Testis (tissue), 3 donors: ENCODE results near the gene ROBO1. TPM values are rescaled to one million over a fixed set of nuclear protein-coding genes. Genes with fewer than 3 reads are reported as not detected.

ENCODE experiments used
- DNase-seq: peaks from one replicate; pipeline ENCODE4 v3.0.0-alpha.2; 2019
- H3K27ac ChIP-seq, 2 donors: fragments of 200-600 bp; sonication (generic); one replicate each; pipeline ENCODE4 v1.5.1; 2019
- H3K27me3 ChIP-seq: fragments of 200-600 bp; sonication (generic); one replicate; pipeline ENCODE4 v1.5.1; 2019
- H3K36me3 ChIP-seq: fragments of 200-600 bp; sonication (generic); one replicate; pipeline ENCODE4 v1.5.1; 2017; ENCODE audit warnings: low read depth; ENCODE audit errors: missing control alignments
- H3K4me1 ChIP-seq: fragments of 200-600 bp; sonication (generic); one replicate; pipeline ENCODE4 v1.5.1; 2019
- H3K4me3 ChIP-seq, 2 donors: fragments of 200-600 bp; sonication (generic); one replicate each; pipeline ENCODE4 v1.5.1; 2017 to 2019
- H3K9me3 ChIP-seq: fragments of 200-600 bp; sonication (generic); one replicate; pipeline ENCODE4 v1.5.1; 2017
- POLR2A ChIP-seq: fragments of 450-650 bp; IDR thresholded peaks from one replicate; pipeline ENCODE4 v1.6.1; 2017; ENCODE audit warnings: antibody characterized with exemption, mild to moderate bottlenecking, moderate library complexity
- WGBS, 2 donors: methylation state at CpG; one replicate each; pipeline ENCODE4 v1.1.5; 2018; 5-methylcytosine and 5-hydroxymethylcytosine counted together
- intact Hi-C: fragments of 100-400 bp; cut with DNase I; formaldehyde crosslinking; loops from one replicate; pipeline ENCODE4 v1.15.1; 2023; ENCODE audit warnings: low total_unique reads
- polyA plus RNA-seq: library from polyadenylated mRNA; stranded (reverse); fragments of 350-450 nt; fragmentation: Illumina TruSeq; extraction: RNeasy Lipid Tissue Mini Kit (QIAGEN cat#74804); gene quantifications from one replicate; pipeline ENCODE4 v1.2.3, GENCODE V29; 2014; ENCODE audit warnings: low read depth, low replicate concordance; ENCODE audit not compliant: insufficient read depth
- total RNA-seq, 2 donors: library from RNA; depleted of rRNA; stranded (reverse); fragments of >200 nt; gene quantifications; one replicate each; pipeline ENCODE4 v1.2.3, GENCODE V29; 2016
- TF ChIP-seq, protein P1 (sequence below), 3 experiments: fragments of 450-650 bp in 2 of 3; fragments of 200-600 bp in 1 of 3; sonication (generic) in 1 of 3; IDR thresholded peaks; one replicate each; pipeline ENCODE4 v1.5.1; 2016 to 2019; ENCODE audit warnings: antibody characterized with exemption in 3 of 3, mild to moderate bottlenecking in 2 of 3, moderate library complexity in 1 of 3

ROBO1 gene
- total and polyA plus RNA-seq, 3 donors from 2014 or later, result 39.4 to 45.1 (median 42.6) TPM

DNA sequence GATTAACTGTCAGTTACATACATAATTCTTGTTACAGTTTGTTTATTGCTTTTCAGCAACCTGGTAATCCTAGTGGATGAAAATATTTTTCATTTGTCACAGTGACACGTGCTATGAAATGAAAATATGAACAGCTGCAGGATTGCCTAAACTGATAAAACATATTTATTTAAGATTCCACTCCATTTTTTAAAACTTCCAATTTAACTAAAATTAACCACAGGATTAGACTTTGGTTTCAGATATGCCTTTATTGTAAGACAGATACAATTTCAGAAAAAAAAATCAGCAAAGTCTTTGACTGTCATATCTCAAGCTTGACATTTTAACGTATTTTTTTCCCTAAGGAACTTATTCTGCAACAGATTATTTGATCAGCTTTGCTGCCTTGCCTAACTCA, 550.7 kb downstream of the ROBO1 start:
- Histone ChIP-seq H3K4me3 (no peak overlapping the region), H3K9me3 (no peaks in the 10 kb centered on the region), H3K27ac (no peak overlapping the region), H3K36me3 (no peaks in the 10 kb centered on the region), H3K4me1 (no peaks in the 10 kb centered on the region), H3K27me3 (no peaks in the 10 kb centered on the region)
- WGBS, 2 donors, result 78 to 79% methylated on average over 2 of the region's 2 CpGs
- no peak for DNase-seq
- TF ChIP-seq, protein P1, sequence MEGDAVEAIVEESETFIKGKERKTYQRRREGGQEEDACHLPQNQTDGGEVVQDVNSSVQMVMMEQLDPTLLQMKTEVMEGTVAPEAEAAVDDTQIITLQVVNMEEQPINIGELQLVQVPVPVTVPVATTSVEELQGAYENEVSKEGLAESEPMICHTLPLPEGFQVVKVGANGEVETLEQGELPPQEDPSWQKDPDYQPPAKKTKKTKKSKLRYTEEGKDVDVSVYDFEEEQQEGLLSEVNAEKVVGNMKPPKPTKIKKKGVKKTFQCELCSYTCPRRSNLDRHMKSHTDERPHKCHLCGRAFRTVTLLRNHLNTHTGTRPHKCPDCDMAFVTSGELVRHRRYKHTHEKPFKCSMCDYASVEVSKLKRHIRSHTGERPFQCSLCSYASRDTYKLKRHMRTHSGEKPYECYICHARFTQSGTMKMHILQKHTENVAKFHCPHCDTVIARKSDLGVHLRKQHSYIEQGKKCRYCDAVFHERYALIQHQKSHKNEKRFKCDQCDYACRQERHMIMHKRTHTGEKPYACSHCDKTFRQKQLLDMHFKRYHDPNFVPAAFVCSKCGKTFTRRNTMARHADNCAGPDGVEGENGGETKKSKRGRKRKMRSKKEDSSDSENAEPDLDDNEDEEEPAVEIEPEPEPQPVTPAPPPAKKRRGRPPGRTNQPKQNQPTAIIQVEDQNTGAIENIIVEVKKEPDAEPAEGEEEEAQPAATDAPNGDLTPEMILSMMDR (IDR thresholded peaks at IDR 0.05), result no peak
- TF ChIP-seq POLR2A, result no peak
- intact Hi-C loops, result no loop called here

DNA sequence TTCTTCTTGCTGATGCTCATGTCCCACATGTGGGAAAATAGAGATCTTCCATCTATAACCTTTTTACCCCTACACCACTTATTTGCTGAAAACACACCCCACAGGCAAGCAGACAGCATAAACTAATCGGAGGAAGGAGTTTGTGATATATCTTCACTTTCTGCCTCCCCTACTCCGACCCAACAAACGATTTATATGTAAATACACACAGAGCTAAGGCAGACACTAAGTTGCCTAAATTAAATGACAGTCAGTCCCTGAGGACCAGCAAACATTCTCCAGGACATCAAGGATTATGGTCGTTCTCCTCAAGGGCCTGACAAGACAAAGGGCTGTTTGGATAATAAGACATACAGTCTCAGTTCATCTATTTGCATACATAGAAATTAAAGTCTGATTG, 552.5 kb downstream of the ROBO1 start:
- no peak for DNase-seq
- intact Hi-C loops, result no loop called here
- Histone ChIP-seq H3K27ac (no peak overlapping the region), H3K36me3 (no peaks in the 10 kb centered on the region), H3K4me1 (no peaks in the 10 kb centered on the region), H3K27me3 (no peaks in the 10 kb centered on the region), H3K9me3 (no peaks in the 10 kb centered on the region), H3K4me3 (no peak overlapping the region)
- TF ChIP-seq, protein P1 (IDR thresholded peaks at IDR 0.05), result no peak
- TF ChIP-seq POLR2A, result no peak
- WGBS, 2 donors, result 58 to 59% methylated on average over 4 of the region's 4 CpGs

DNA sequence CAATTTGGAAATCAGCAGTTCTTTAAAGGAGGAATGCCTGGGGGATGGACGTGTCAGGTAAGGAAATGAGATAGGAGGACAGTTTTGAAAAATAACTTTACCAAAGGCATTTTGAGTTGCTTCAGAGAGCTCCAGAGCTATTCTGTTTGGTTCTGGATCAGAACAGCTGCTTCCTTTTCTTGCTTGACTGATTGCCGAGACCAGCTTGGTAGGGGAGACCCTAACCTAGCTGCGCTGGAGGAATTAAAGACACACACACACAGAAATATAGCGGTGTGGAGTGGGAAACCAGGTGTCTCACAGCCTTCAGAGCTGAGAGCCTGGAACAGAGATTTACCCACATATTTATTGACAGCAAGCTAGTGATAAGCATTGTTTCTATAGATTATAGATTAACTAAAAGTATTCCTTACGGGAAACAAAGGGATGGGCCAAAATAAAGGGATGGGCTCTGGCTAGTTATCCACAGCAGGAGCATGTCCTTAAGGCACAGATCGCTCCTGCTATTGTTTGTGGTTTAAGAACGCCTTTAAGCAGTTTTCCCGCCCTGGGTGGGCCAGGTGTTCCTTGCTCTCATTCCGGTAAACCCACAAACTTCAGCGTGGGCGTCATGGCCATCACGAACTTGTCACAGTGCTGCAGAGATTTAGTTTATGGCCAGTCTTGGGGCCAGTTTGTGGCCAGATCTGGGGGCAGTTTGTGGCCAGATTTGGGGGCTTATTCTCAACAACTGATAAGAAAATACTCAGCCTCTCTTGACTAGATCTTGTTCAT, 556.0 kb downstream of the ROBO1 start:
- 61 to 74% methylated on average over 12 of the region's 12 CpGs for WGBS, 2 donors
- no peaks in the 10 kb centered on the region for H3K4me1 ChIP-seq
- no peak overlapping the region for H3K27ac ChIP-seq
- no peak for DNase-seq
- H3K4me3 ChIP-seq, result no peak overlapping the region
- no peaks in the 10 kb centered on the region for H3K27me3 ChIP-seq
- no peaks in the 10 kb centered on the region for H3K9me3 ChIP-seq
- intact Hi-C loops, result no loop called here
- TF ChIP-seq, protein P1 (IDR thresholded peaks at IDR 0.05), result no peak
- TF ChIP-seq POLR2A, result no peak
- H3K36me3 ChIP-seq, result no peaks in the 10 kb centered on the region

DNA sequence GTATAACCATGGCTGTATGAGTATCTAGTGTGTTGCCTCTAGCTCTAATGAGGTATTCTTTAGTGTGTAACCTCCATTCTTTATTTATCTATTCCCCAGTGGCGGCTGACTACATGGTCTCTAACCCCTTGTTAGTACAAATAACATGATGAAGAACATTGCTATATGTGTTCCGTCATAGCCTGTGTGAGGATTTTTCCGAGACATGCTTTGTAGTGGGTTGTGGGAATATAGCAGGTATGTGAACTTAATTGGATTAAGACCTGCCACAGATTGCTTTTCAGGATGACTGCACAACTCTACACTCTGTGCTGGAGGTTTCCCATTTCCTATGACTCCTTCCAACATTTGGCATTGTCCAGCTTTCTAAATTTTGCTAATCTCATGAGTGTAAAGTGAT, 563.4 kb downstream of the ROBO1 start:
- Histone ChIP-seq H3K36me3 (no peaks in the 10 kb centered on the region), H3K4me1 (no peaks in the 10 kb centered on the region), H3K9me3 (no peaks in the 10 kb centered on the region), H3K27me3 (no peaks in the 10 kb centered on the region), H3K4me3 (no peak overlapping the region), H3K27ac (no peak overlapping the region)
- TF ChIP-seq, protein P1 (IDR thresholded peaks at IDR 0.05), result no peak
- no peak for TF ChIP-seq POLR2A
- no peak for DNase-seq
- intact Hi-C loops, result no loop called here
- WGBS, 2 donors, result 77 to 86% methylated on average over 3 of the region's 3 CpGs

DNA sequence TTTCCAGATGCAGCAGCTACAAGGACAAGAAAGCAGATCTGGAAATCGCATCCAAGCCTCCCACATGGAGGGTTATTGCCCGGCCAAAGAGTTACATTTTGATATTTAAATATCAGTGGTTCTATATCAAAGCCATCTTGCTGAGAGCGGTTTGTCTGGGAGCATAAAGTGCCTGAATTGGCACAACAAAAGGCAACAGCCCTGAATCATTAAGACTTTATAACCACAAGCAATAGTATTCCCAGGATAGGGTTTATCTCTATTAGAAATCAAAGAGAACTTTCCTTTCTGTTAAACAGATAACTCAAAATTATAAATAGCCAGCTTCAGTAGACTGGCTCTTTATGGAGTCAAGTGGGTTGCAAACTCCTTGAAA, 564.7 kb downstream of the ROBO1 start:
- no peaks in the 10 kb centered on the region for H3K4me1 ChIP-seq
- intact Hi-C loops, result no loop called here
- no peak overlapping the region for H3K4me3 ChIP-seq
- no peaks in the 10 kb centered on the region for H3K36me3 ChIP-seq
- H3K27me3 ChIP-seq, result no peaks in the 10 kb centered on the region
- WGBS, 2 donors, result 19% methylated on average over 3 of the region's 3 CpGs
- TF ChIP-seq, protein P1 (IDR thresholded peaks at IDR 0.05), result no peak
- TF ChIP-seq POLR2A, result no peak
- no peak for DNase-seq
- H3K27ac ChIP-seq, result no peak overlapping the region
- H3K9me3 ChIP-seq, result no peaks in the 10 kb centered on the region
